Measurements from ENCODE around the gene JMJD1C. TPM values are rescaled to one million over a fixed set of nuclear protein-coding genes. Genes with fewer than 3 reads are reported as not detected.
A peak's percentile ranks its signal among the peaks of the same experiment; 100 is the strongest.
"Not testable (repeated sequence)": the region's sequence is repeated elsewhere in the genome, so short reads cannot be mapped to it uniquely, and the experiment has no call there.

The JMJD1C gene
- total RNA-seq, 1 donor from 2014 or later = 79.0 TPM

- DNase-seq (ENCODE audit: low spot score) = no peak
Observed at GRCh38 chr10:63262430-63263073, 203.2 kb downstream of the JMJD1C start.

- DNase-seq (ENCODE audit: low spot score) = no peak
Observed at GRCh38 chr10:63261496-63261895, 204.3 kb downstream of the JMJD1C start.

GRCh38 chr10:63260860-63261251, 204.9 kb downstream of the JMJD1C start:
- DNase-seq (ENCODE audit: low spot score) = no peak

- DNase-seq (ENCODE audit: low spot score) = no peak
Observed at GRCh38 chr10:63260103-63260859, 205.5 kb downstream of the JMJD1C start.

GRCh38 chr10:63258920-63259678, 206.7 kb downstream of the JMJD1C start:
- DNase-seq (ENCODE audit: low spot score) = no peak

GRCh38 chr10:63257778-63258177, 208.0 kb downstream of the JMJD1C start:
- no peak for DNase-seq (ENCODE audit: low spot score)

GRCh38 chr10:63256009-63256773, 209.6 kb downstream of the JMJD1C start:
- DNase-seq (ENCODE audit: low spot score) = no peak

- DNase-seq (ENCODE audit: low spot score) = no peak
Observed at GRCh38 chr10:63255316-63255715, 210.5 kb downstream of the JMJD1C start.

- no peak for DNase-seq (ENCODE audit: low spot score)
Observed at GRCh38 chr10:63253040-63253439, 212.7 kb downstream of the JMJD1C start.

GRCh38 chr10:63252095-63252762, 213.5 kb downstream of the JMJD1C start:
- DNase-seq (ENCODE audit: low spot score) = no peak

GRCh38 chr10:63250032-63250431, 215.7 kb downstream of the JMJD1C start:
- DNase-seq (ENCODE audit: low spot score) = no peak

- DNase-seq (ENCODE audit: low spot score) = no peak
Observed at GRCh38 chr10:63247771-63248170, 218.0 kb downstream of the JMJD1C start.

GRCh38 chr10:63246356-63246755, 219.4 kb downstream of the JMJD1C start:
- DNase-seq (ENCODE audit: low spot score) = no peak

GRCh38 chr10:63241841-63242281, 223.9 kb downstream of the JMJD1C start:
- DNase-seq (ENCODE audit: low spot score) = no peak

- no peak for DNase-seq (ENCODE audit: low spot score)
Observed at GRCh38 chr10:63240807-63241206, 225.0 kb downstream of the JMJD1C start.

GRCh38 chr10:63238501-63238900, 227.3 kb downstream of the JMJD1C start:
- no peak for DNase-seq (ENCODE audit: low spot score)

- no peak for DNase-seq (ENCODE audit: low spot score)
Observed at GRCh38 chr10:63237396-63237795, 228.4 kb downstream of the JMJD1C start.

- peak; percentile 26 for DNase-seq (ENCODE audit: low spot score)
Observed at GRCh38 chr10:63236113-63236935, 229.5 kb downstream of the JMJD1C start.

GRCh38 chr10:63235136-63235535, 230.6 kb downstream of the JMJD1C start:
- DNase-seq (ENCODE audit: low spot score) = not testable (repeated sequence)

GRCh38 chr10:63229161-63229560, 236.6 kb downstream of the JMJD1C start:
- no peak for DNase-seq (ENCODE audit: low spot score)

Data from mucosa of gallbladder (tissue), 1 donor.